DOHH2 (cell line): Measurements from ENCODE around the gene MVD.

Experiments
- H3F3A ChIP-seq: fragments of 200-600 bp; sonication (generic), shearing (Covaris generic); 2 replicates; pipeline ENCODE4 v1.6.0; 2016; ENCODE audit warnings: antibody characterized with exemption, mild to moderate bottlenecking; ENCODE audit not compliant: control insufficient read depth, insufficient read depth
- H3K27ac ChIP-seq: fragments of 200-600 bp; sonication (generic); 2 replicates; pipeline ENCODE4 v1.5.1; 2014; ENCODE audit warnings: low read depth, mild to moderate bottlenecking, low read length, moderate library complexity
- H3K27me3 ChIP-seq: fragments of 200-600 bp; sonication (generic); 2 replicates; pipeline ENCODE4 v1.6.1; 2014; ENCODE audit warnings: mild to moderate bottlenecking, low read length, mixed read lengths; ENCODE audit not compliant: control insufficient read depth
- H3K36me3 ChIP-seq: fragments of 200-600 bp; sonication (generic); 2 replicates; pipeline ENCODE4 v1.6.1; 2014; ENCODE audit warnings: mild to moderate bottlenecking, low read length, moderate library complexity, mixed read lengths; ENCODE audit not compliant: control insufficient read depth
- H3K4me1 ChIP-seq: fragments of 200-600 bp; sonication (generic); 2 replicates; pipeline ENCODE4 v1.6.1; 2014; ENCODE audit warnings: mild to moderate bottlenecking, low read length, mixed read lengths; ENCODE audit not compliant: control insufficient read depth
- H3K4me2 ChIP-seq: fragments of 200-600 bp; sonication (generic); 2 replicates; pipeline ENCODE4 v1.6.0; 2014; ENCODE audit warnings: mild to moderate bottlenecking, low read length, moderate library complexity
- H3K4me3 ChIP-seq: fragments of 200-600 bp; sonication (generic); 2 replicates; pipeline ENCODE4 v1.5.1; 2014; ENCODE audit warnings: mild to moderate bottlenecking, low read length, mixed read lengths
- H3K79me2 ChIP-seq: fragments of 200-600 bp; sonication (generic); 2 replicates; pipeline ENCODE4 v1.6.1; 2014; ENCODE audit warnings: mild to moderate bottlenecking, low read length, mixed read lengths; ENCODE audit not compliant: control insufficient read depth
- H3K9me2 ChIP-seq: fragments of 200-600 bp; sonication (generic); replicated peaks from 2 replicates; pipeline ENCODE4 v1.6.1; 2014; ENCODE audit warnings: mild to moderate bottlenecking, low read length, mixed read lengths; ENCODE audit not compliant: control insufficient read depth
- H3K9me3 ChIP-seq: fragments of 200-600 bp; sonication (generic); 2 replicates; pipeline ENCODE4 v1.6.1; 2014; ENCODE audit warnings: antibody characterized with exemption, low read length, mixed read lengths; ENCODE audit not compliant: control insufficient read depth, insufficient read depth
- H4K20me1 ChIP-seq: fragments of 200-600 bp; sonication (generic); 2 replicates; pipeline ENCODE4 v1.6.0; 2014; ENCODE audit warnings: low read depth, mild to moderate bottlenecking, antibody characterized with exemption, low read length, moderate library complexity; ENCODE audit not compliant: control insufficient read depth, insufficient read depth
- CTCF ChIP-seq: fragments of 200-600 bp; sonication (generic); IDR thresholded peaks from one replicate; pipeline ENCODE4 v1.5.1; 2014; ENCODE audit warnings: antibody characterized with exemption, mild to moderate bottlenecking, low read depth, low read length; ENCODE audit not compliant: poor library complexity, severe bottlenecking
- EZH2phosphoT487 ChIP-seq: fragments of 200-600 bp; sonication (generic); IDR thresholded peaks from 2 replicates; pipeline ENCODE4 v1.6.1; 2017; ENCODE audit warnings: borderline replicate concordance, mild to moderate bottlenecking, antibody characterized with exemption, low read length, moderate library complexity, mixed read lengths

Gene MVD

GRCh38 chr16:88697831-88698615 lies 35.1 kb upstream of the MVD start:
- H3K79me2 ChIP-seq: peaks cover 26% of the 10 kb centered on the region
- H3K27me3 ChIP-seq: no peaks in the 10 kb centered on the region
- H3K36me3 ChIP-seq: peaks cover 49% of the 10 kb centered on the region
- TF ChIP-seq CTCF: peak; percentile 33
- no peak for TF ChIP-seq EZH2phosphoT487
- H3K9me2 ChIP-seq: no peaks in the 10 kb centered on the region
- H3K27ac ChIP-seq: no peak overlapping the region
- H3K4me3 ChIP-seq: no peak overlapping the region
- H3K4me2 ChIP-seq: no peak overlapping the region
- H3F3A ChIP-seq: peaks cover 5% of the 10 kb centered on the region; the same call in 1 of the 2 replicates
- no peaks in the 10 kb centered on the region for H4K20me1 ChIP-seq
- H3K9me3 ChIP-seq: no peaks in the 10 kb centered on the region
- peaks cover 33% of the 10 kb centered on the region for H3K4me1 ChIP-seq

GRCh38 chr16:88697116-88697830 lies 34.4 kb upstream of the MVD start:
- no peak overlapping the region for H3K4me3 ChIP-seq
- H3K9me2 ChIP-seq: no peaks in the 10 kb centered on the region
- peaks cover 3% of the 10 kb centered on the region; the same call in 1 of the 2 replicates for H3F3A ChIP-seq
- TF ChIP-seq CTCF: no peak
- no peak for TF ChIP-seq EZH2phosphoT487
- peaks cover 18% of the 10 kb centered on the region for H3K79me2 ChIP-seq
- H3K4me2 ChIP-seq: no peak overlapping the region
- no peaks in the 10 kb centered on the region for H3K27me3 ChIP-seq
- H3K9me3 ChIP-seq: no peaks in the 10 kb centered on the region
- peaks cover 26% of the 10 kb centered on the region for H3K4me1 ChIP-seq
- no peaks in the 10 kb centered on the region for H4K20me1 ChIP-seq
- no peak overlapping the region for H3K27ac ChIP-seq
- peaks cover 42% of the 10 kb centered on the region for H3K36me3 ChIP-seq

GRCh38 chr16:88696441-88696840 lies 33.5 kb upstream of the MVD start:
- H3K27ac ChIP-seq: no peak overlapping the region
- no peak overlapping the region for H3K4me3 ChIP-seq
- H3K9me3 ChIP-seq: no peaks in the 10 kb centered on the region
- no peaks in the 10 kb centered on the region for H3K9me2 ChIP-seq
- H3K4me2 ChIP-seq: no peak overlapping the region
- H3K27me3 ChIP-seq: no peaks in the 10 kb centered on the region
- H3F3A ChIP-seq: no peaks in the 10 kb centered on the region
- peaks cover 25% of the 10 kb centered on the region for H3K4me1 ChIP-seq
- peaks cover 10% of the 10 kb centered on the region for H3K79me2 ChIP-seq
- H4K20me1 ChIP-seq: no peaks in the 10 kb centered on the region
- peaks cover 39% of the 10 kb centered on the region for H3K36me3 ChIP-seq
- TF ChIP-seq CTCF (no peak), EZH2phosphoT487 (no peak)
